SK-N-SH treated with all-trans-retinoic acid at 6 μM for 48 hours (cell line): ENCODE measurements around the gene WDTC1.

ENCODE experiments used
- ATAC-seq: fragments of 200-7000 bp; cut with Tn5 transposase; 3 replicates; pipeline ENCODE4 v1.9.1; 2020; ENCODE audit warnings: mild to moderate bottlenecking, moderate library complexity
- ARNTL ChIP-seq: fragments of 450-650 bp; formaldehyde crosslinking; IDR thresholded peaks from 2 replicates; pipeline ENCODE4 v1.5.0; 2020; ENCODE audit warnings: low read depth, mild to moderate bottlenecking, moderate library complexity, borderline replicate concordance
- BACH2 ChIP-seq: fragments of 250-450 bp; sonication (Bioruptor Pico); IDR thresholded peaks from 2 replicates; pipeline ENCODE4 v1.9.0; 2021; ENCODE audit warnings: mild to moderate bottlenecking, borderline replicate concordance
- CSRNP3 ChIP-seq: fragments of 250-450 bp; sonication (Bioruptor Pico); IDR thresholded peaks from 2 replicates; pipeline ENCODE4 v1.5.1; 2021; ENCODE audit warnings: mild to moderate bottlenecking, moderate library complexity
- GLIS3 ChIP-seq: fragments of 250-450 bp; sonication (Bioruptor Pico); IDR thresholded peaks from 2 replicates; pipeline ENCODE4 v1.5.0; 2020; ENCODE audit warnings: mild to moderate bottlenecking, moderate library complexity
- ISL1 ChIP-seq: fragments of 250-450 bp; sonication (Bioruptor Pico); IDR thresholded peaks from 2 replicates; pipeline ENCODE4 v2.1.2; 2022; ENCODE audit warnings: mild to moderate bottlenecking, moderate library complexity
- OSR1 ChIP-seq: fragments of 250-450 bp; sonication (Bioruptor Pico); IDR thresholded peaks from 2 replicates; pipeline ENCODE4 v1.8.0; 2022; ENCODE audit warnings: moderate library complexity, mild to moderate bottlenecking, inconsistent platforms
- PATZ1 ChIP-seq: fragments of 250-450 bp; sonication (Bioruptor Pico); IDR thresholded peaks from 2 replicates; pipeline ENCODE4 v1.8.0; 2020; ENCODE audit warnings: mild to moderate bottlenecking, moderate library complexity, borderline replicate concordance
- POU6F1 ChIP-seq: fragments of 250-450 bp; sonication (Bioruptor Pico); IDR thresholded peaks from 2 replicates; pipeline ENCODE4 v1.8.0; 2021; ENCODE audit warnings: low read depth, mild to moderate bottlenecking, moderate library complexity, borderline replicate concordance
- RARB ChIP-seq: fragments of 250-450 bp; sonication (Bioruptor Pico); IDR thresholded peaks from 2 replicates; pipeline ENCODE4 v1.8.0; 2021; ENCODE audit warnings: mild to moderate bottlenecking, moderate library complexity
- SNAI2 ChIP-seq: fragments of 250-450 bp; sonication (Bioruptor Pico); IDR thresholded peaks from 2 replicates; pipeline ENCODE4 v1.5.0; 2020; ENCODE audit warnings: mild to moderate bottlenecking, moderate library complexity
- TCF4 ChIP-seq: fragments of 250-450 bp; sonication (Bioruptor Pico); IDR thresholded peaks from 2 replicates; pipeline ENCODE4 v1.8.0; 2021; ENCODE audit warnings: mild to moderate bottlenecking, moderate library complexity, borderline replicate concordance
- TOX ChIP-seq: fragments of 250-450 bp; sonication (Bioruptor Pico); IDR thresholded peaks from 2 replicates; pipeline ENCODE4 v1.8.0; 2021; ENCODE audit warnings: mild to moderate bottlenecking, moderate library complexity, borderline replicate concordance
- TSHZ2 ChIP-seq: fragments of 250-450 bp; sonication (Bioruptor Pico); IDR thresholded peaks from 2 replicates; pipeline ENCODE4 v1.5.0; 2020; ENCODE audit warnings: mild to moderate bottlenecking, moderate library complexity
- ZFP3 ChIP-seq: fragments of 250-450 bp; sonication (Bioruptor Pico); IDR thresholded peaks from 2 replicates; pipeline ENCODE4 v1.5.0; 2020; ENCODE audit warnings: mild to moderate bottlenecking, moderate library complexity
- ZNF565 ChIP-seq: fragments of 450-650 bp; formaldehyde crosslinking; conservative IDR thresholded peaks from 2 replicates; pipeline ENCODE4 v1.5.0; 2020; ENCODE audit warnings: low read depth, mild to moderate bottlenecking, moderate library complexity
- ZNF8 ChIP-seq: fragments of 450-650 bp; formaldehyde crosslinking; IDR thresholded peaks from 2 replicates; pipeline ENCODE4 v1.5.0; 2020; ENCODE audit warnings: mild to moderate bottlenecking, moderate library complexity

WDTC1 gene

GRCh38 chr1:27292106-27292505 is 57.7 kb downstream of the WDTC1 start:
- no peak for TF ChIP-seq ARNTL
- TF ChIP-seq CSRNP3 (CRISPR knock-in tag), result no peak
- no peak for TF ChIP-seq RARB
- no peak for TF ChIP-seq PATZ1
- no peak for TF ChIP-seq POU6F1 (CRISPR knock-in tag)
- TF ChIP-seq OSR1, result no peak
- TF ChIP-seq TSHZ2 (CRISPR knock-in tag), result no peak
- TF ChIP-seq ZNF565 (CRISPR knock-in tag), result no peak
- no peak for TF ChIP-seq TCF4 (CRISPR knock-in tag)
- no peak for TF ChIP-seq ZFP3 (CRISPR knock-in tag)
- no peak for TF ChIP-seq ZNF8
- no peak for TF ChIP-seq ISL1 (CRISPR knock-in tag)
- no peak for TF ChIP-seq TOX (CRISPR knock-in tag)
- no peak for ATAC-seq

GRCh38 chr1:27293915-27294314 is 59.5 kb downstream of the WDTC1 start:
- no peak for ATAC-seq
- TF ChIP-seq GLIS3 (CRISPR knock-in tag) (no peak), TCF4 (CRISPR knock-in tag) (no peak)

GRCh38 chr1:27296773-27297291 is 62.4 kb downstream of the WDTC1 start:
- TF ChIP-seq BACH2 (no peak), POU6F1 (CRISPR knock-in tag) (no peak)
- ATAC-seq, result peak; percentile 19

- TF ChIP-seq SNAI2 (CRISPR knock-in tag) (no peak), PATZ1 (no peak)
- TF ChIP-seq, all 23 proteins: peak for 0
- ATAC-seq, result no peak
Measured at GRCh38 chr1:27297903-27298302, 63.5 kb downstream of the WDTC1 start.
